Measurements from ENCODE around the gene GLRA3.
"Not testable (repeated sequence)": the region's sequence is repeated elsewhere in the genome, so short reads cannot be mapped to it uniquely, and the experiment has no call there.

The GLRA3 gene

DNA sequence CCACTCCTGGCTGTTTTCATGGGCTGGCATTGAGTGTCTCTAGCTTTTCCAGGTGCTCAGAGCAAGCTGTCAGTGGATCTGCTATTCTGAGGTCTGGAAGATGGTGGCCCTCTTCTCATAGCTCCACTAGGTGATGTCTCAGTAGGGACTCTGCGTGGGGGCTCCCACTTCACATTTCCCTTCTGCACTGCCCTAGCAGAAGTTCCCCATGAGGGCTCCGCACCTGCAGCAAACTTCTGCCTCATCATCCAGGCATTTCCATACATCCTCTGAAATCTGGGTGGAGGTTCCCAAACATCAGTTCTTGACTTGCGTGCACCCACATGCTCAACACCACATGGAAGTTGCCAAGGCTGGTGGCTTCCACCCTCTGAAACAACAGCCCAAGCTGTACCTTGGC lies 13.8 kb downstream of the GLRA3 start:
- Histone ChIP-seq H4K20me1 (no peaks in the 10 kb centered on the region), H3K36me3 (peaks cover 9% of the 10 kb centered on the region; the same call in 1 of the 2 replicates), H3K9ac (no peak overlapping the region), H3K4me1 (peaks cover 37% of the 10 kb centered on the region), H3K27me3 (no peaks in the 10 kb centered on the region), H3K4me2 (no peak overlapping the region), H3K9me3 (peaks cover 28% of the 10 kb centered on the region), H3K27ac (no peak overlapping the region), H3K4me3 (no peak overlapping the region)
- no peak for TF ChIP-seq Cebpa-rat (IDR thresholded peaks at IDR 0.05)

DNA sequence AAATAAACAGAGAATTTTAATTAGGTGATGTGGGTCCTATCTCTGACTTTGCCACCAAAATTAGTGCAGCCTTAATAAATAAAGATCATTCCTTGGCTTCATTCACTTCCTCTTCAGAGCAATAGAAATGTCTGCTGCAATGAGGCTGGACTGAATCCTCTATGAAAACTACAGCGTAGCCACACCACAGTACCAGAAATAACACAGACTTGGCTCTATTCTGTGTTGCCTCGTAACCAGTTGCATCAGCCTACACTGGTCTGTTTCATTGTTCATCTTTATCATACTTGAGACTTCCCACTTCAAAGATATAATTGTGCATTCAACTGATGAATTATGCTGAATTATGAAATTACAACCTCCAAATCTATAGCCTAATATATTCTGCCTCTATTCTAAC lies 15.8 kb downstream of the GLRA3 start:
- Histone ChIP-seq H3K27me3 (no peaks in the 10 kb centered on the region), H3K4me3 (0 out of 2 replicates have a peak overlapping the region, but pooled peaks have one; percentile 5), H4K20me1 (no peaks in the 10 kb centered on the region), H3K4me2 (peak overlapping the region; percentile 82), H3K9ac (no peak overlapping the region), H3K36me3 (peaks cover 9% of the 10 kb centered on the region; the same call in 1 of the 2 replicates), H3K9me3 (peaks cover 28% of the 10 kb centered on the region), H3K27ac (peak overlapping the region; percentile 58), H3K4me1 (peaks cover 37% of the 10 kb centered on the region)
- no peak for TF ChIP-seq Cebpa-rat (IDR thresholded peaks at IDR 0.05)

DNA sequence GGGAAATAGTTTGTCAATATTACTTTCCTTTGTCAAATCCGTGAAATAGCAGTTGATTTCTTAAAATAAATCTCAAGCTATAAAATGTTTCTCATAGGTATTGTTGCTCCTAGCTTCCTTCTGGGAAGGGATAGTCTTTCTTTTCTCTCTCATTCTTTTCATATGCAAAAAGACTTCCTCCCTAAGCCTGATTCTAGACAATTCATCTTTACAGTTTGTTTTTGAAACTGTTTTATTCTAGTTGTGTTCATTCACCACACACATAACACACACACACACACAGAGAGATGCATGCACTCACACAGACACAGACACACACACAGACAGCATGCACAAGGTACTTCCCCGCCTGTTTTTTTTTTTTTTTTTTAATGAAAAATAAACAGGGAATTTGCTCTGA lies 18.2 kb downstream of the GLRA3 start:
- no peak for TF ChIP-seq Cebpa-rat (IDR thresholded peaks at IDR 0.05)
- H3K36me3 ChIP-seq, result peaks cover 9% of the 10 kb centered on the region; the same call in 1 of the 2 replicates
- peaks cover 37% of the 10 kb centered on the region for H3K4me1 ChIP-seq
- no peak overlapping the region for H3K27ac ChIP-seq
- no peaks in the 10 kb centered on the region for H3K27me3 ChIP-seq
- H4K20me1 ChIP-seq, result no peaks in the 10 kb centered on the region
- H3K4me2 ChIP-seq, result 0 out of 2 replicates have a peak overlapping the region, but pooled peaks have one; percentile 4
- no peak overlapping the region for H3K4me3 ChIP-seq
- no peak overlapping the region for H3K9ac ChIP-seq
- H3K9me3 ChIP-seq, result peaks cover 22% of the 10 kb centered on the region

DNA sequence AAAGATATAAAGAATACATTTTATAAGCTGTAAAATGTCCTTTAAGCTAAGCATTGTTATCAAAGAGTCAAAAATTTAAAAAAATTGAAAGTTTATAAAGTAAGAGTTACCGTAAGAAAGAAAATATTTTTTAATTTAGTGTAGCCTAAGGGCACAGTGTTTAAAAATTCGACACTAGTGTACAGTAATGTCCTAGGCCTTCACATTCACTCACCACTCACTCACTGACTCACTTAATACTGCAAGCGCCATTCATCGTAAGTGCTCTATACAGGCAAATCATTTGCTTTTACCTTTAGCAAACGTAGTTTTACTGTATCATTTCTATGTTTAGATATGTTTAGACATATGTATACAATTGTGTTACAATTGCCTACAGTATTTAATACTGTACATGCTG lies 20.2 kb downstream of the GLRA3 start:
- Histone ChIP-seq H3K9me3 (peaks cover 2% of the 10 kb centered on the region), H3K4me3 (no peak overlapping the region), H3K36me3 (no peaks in the 10 kb centered on the region), H3K27me3 (no peaks in the 10 kb centered on the region), H4K20me1 (no peaks in the 10 kb centered on the region), H3K9ac (no peak overlapping the region), H3K4me2 (no peak overlapping the region), H3K4me1 (peaks cover 34% of the 10 kb centered on the region), H3K27ac (no peak overlapping the region)
- TF ChIP-seq Cebpa-rat (IDR thresholded peaks at IDR 0.05), result no peak

DNA sequence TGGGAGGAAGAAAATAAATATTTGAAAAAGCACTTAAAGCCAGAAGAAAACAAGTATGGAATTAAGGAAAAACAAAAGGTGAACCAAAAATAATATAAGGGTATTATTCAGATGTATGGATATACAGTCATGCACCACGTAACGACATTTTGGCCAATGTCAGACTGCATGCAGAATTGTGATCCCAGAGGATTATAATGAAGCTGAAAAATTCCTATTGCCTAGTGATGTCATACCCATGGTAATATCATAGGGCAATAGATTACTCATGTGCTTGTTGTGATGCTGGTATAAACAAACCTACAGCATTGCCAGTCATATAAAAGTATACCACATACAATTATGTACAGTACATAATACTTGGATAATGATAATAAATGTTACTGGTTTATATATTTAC lies 20.9 kb downstream of the GLRA3 start:
- Histone ChIP-seq H3K27ac (no peak overlapping the region), H3K9ac (no peak overlapping the region), H3K4me2 (no peak overlapping the region), H3K9me3 (no peaks in the 10 kb centered on the region), H3K4me1 (peaks cover 27% of the 10 kb centered on the region), H3K36me3 (no peaks in the 10 kb centered on the region), H4K20me1 (no peaks in the 10 kb centered on the region), H3K27me3 (no peaks in the 10 kb centered on the region), H3K4me3 (no peak overlapping the region)
- TF ChIP-seq Cebpa-rat (IDR thresholded peaks at IDR 0.05), result no peak

DNA sequence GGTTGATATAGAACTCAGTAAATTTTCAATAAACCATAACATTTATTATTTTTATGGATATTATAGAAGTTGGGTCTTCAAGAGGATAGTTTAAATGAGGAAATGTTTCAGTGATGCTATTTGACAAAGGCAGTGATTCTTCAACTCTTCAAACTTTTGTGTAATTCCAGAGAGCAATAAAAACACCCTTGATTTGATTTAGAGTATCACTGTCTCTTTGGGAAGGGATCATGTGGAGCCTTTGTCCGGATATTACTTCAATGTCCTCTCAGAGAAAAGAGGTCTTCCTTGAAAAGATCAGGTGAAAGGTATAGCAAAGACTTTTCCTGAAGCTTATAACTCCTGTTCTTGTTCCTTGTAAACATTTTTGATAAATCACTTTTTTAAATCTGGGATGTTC lies 23.3 kb downstream of the GLRA3 start:
- Histone ChIP-seq H3K27me3 (no peaks in the 10 kb centered on the region), H3K4me1 (peaks cover 3% of the 10 kb centered on the region; the same call in 1 of the 2 replicates), H3K4me3 (no peak overlapping the region), H3K27ac (no peak overlapping the region), H3K36me3 (no peaks in the 10 kb centered on the region), H3K9ac (no peak overlapping the region), H3K9me3 (no peaks in the 10 kb centered on the region), H3K4me2 (no peak overlapping the region), H4K20me1 (no peaks in the 10 kb centered on the region)
- TF ChIP-seq Cebpa-rat (IDR thresholded peaks at IDR 0.05), result no peak

DNA sequence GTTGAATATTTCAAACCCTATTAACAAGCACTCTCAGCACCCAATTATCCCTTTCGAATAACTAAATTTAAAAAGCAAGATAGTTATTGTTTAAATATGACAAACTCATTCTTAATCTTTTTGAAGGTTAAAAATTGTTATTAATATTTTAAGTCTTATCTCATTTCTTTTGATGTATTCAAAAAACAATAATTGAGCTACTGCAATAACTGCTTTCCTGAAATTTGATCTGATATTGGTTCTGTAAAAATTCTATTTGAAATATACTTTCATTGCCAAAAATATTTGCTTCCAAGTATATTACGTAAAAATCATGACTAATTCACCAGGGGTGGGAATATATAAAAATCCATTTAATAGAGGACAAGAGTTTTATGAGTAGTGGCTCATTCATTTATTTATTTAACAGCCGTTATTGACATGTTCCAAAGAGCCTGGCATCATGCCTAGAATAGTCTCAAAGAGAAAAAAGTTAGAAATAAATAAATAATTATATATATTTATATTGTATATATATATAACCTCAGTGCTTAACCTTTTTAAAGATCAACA lies 34.4 kb downstream of the GLRA3 start:
- no peak overlapping the region for H3K4me3 ChIP-seq
- H3K4me1 ChIP-seq, result no peaks in the 10 kb centered on the region
- H3K9ac ChIP-seq, result no peak overlapping the region
- H3K4me2 ChIP-seq, result no peak overlapping the region
- no peaks in the 10 kb centered on the region for H3K27me3 ChIP-seq
- no peaks in the 10 kb centered on the region for H3K9me3 ChIP-seq
- H3K36me3 ChIP-seq, result no peaks in the 10 kb centered on the region
- no peak overlapping the region for H3K27ac ChIP-seq
- no peak for TF ChIP-seq Cebpa-rat (IDR thresholded peaks at IDR 0.05)
- no peaks in the 10 kb centered on the region for H4K20me1 ChIP-seq

DNA sequence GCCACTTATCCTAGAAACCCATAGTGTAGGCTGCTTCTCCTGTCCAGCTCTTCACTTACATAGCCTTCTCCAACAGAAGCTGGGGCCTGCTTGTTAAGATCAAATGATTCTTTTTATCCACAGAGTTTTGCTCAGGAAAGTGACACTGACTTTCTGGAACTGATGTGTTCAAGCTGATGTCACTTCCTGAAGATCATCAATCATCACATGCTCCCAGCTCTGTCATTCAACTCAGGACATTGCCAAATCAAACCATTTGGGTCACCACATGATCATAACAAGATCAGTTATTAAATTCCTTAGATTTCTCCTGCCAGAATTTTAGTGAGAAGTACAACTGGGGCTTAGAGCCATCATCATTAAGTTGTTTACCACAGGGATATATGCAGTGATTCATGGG lies 39.4 kb downstream of the GLRA3 start:
- no peaks in the 10 kb centered on the region for H3K27me3 ChIP-seq
- no peaks in the 10 kb centered on the region for H3K9me3 ChIP-seq
- H3K4me1 ChIP-seq, result no peaks in the 10 kb centered on the region
- no peak overlapping the region for H3K9ac ChIP-seq
- no peak overlapping the region for H3K4me3 ChIP-seq
- no peaks in the 10 kb centered on the region for H3K36me3 ChIP-seq
- H3K27ac ChIP-seq, result no peak overlapping the region
- H3K4me2 ChIP-seq, result no peak overlapping the region
- no peaks in the 10 kb centered on the region for H4K20me1 ChIP-seq
- TF ChIP-seq Cebpa-rat (IDR thresholded peaks at IDR 0.05), result no peak

DNA sequence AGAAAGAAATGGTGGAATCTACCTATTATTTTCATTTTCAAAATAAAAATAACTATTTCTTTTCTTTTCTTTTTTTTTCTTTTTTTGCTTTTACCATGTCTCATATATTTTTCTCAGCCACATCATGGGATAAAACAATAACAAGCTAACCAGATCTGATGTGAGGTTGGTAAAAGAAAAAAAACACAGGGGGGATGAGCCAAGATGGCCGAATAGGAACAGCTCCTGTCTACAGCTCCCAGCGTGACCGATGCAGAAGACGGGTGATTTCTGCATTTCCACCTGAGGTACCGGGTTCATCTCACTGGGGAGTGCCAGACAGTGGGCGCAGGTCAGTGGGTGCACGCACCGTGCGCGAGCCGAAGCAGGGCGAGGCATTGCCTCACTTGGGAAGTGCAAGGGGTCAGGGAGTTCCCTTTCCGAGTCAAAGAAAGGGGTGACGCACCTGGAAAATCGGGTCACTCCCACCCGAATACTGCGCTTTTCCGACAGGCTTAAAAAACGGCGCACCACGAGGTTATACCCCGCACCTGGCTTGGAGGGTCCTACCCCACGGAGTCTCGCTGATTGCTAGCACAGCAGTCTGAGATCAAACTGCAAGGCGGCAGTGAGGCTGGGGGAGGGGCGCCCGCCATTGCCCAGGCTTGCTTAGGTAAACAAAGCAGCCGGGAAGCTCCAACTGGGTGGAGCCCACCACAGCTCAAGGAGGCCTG lies 50.6 kb downstream of the GLRA3 start:
- H3K4me3 ChIP-seq, H4K20me1 ChIP-seq, H3K27me3 ChIP-seq, H3K4me2 ChIP-seq, H3K4me1 ChIP-seq, H3K9ac ChIP-seq, H3K9me3 ChIP-seq, H3K27ac ChIP-seq, H3K36me3 ChIP-seq: not testable (repeated sequence)

DNA sequence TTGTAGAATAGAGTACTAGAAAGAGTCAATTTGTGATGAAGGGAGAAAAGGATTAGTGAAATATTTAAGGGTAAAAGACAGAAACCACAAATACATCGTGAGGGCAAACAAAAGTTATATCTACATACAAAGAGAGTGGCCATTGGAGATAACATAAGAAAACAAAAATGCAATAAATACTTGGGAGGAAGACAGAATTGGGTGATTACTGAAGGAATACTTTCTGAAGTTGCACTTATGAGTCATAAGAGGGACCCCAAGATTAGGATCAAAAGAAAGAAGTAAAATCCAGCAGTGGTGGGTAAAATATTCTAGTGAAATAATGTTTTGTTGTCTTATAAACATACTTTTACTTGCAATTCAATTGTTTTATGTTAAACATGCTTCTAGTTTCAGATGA lies 53.7 kb downstream of the GLRA3 start:
- Histone ChIP-seq H3K9ac (no peak overlapping the region), H3K9me3 (no peaks in the 10 kb centered on the region), H3K4me3 (no peak overlapping the region), H3K36me3 (no peaks in the 10 kb centered on the region), H3K27ac (no peak overlapping the region), H4K20me1 (no peaks in the 10 kb centered on the region), H3K4me2 (no peak overlapping the region), H3K27me3 (no peaks in the 10 kb centered on the region), H3K4me1 (no peaks in the 10 kb centered on the region)
- no peak for TF ChIP-seq Cebpa-rat (IDR thresholded peaks at IDR 0.05)
